ENCODE measurements around the gene LENG9.

LENG9 gene

GRCh38 chr19:54436031-54436523 lies 27.5 kb downstream of the LENG9 start:
- no peak for DNase-seq

- no peak for DNase-seq
Observed at GRCh38 chr19:54435551-54436016, 28.0 kb downstream of the LENG9 start.

- DNase-seq: no peak
Observed at GRCh38 chr19:54434873-54435214, 28.7 kb downstream of the LENG9 start.

- DNase-seq: no peak
Observed at GRCh38 chr19:54434112-54434872, 29.3 kb downstream of the LENG9 start.

- DNase-seq: no peak
Observed at GRCh38 chr19:54433697-54434096, 29.9 kb downstream of the LENG9 start.

GRCh38 chr19:54432144-54432738 lies 31.3 kb downstream of the LENG9 start:
- DNase-seq: no peak

GRCh38 chr19:54431255-54431838 lies 32.2 kb downstream of the LENG9 start:
- DNase-seq: no peak

GRCh38 chr19:54430306-54431254 lies 33.0 kb downstream of the LENG9 start:
- no peak for DNase-seq

GRCh38 chr19:54429545-54430227 lies 33.9 kb downstream of the LENG9 start:
- no peak for DNase-seq

- DNase-seq: no peak
Observed at GRCh38 chr19:54429176-54429495, 34.4 kb downstream of the LENG9 start.

GRCh38 chr19:54428323-54429175 lies 35.0 kb downstream of the LENG9 start:
- no peak for DNase-seq

GRCh38 chr19:54427586-54427985 lies 36.0 kb downstream of the LENG9 start:
- no peak for DNase-seq

- DNase-seq: no peak
Observed at GRCh38 chr19:54426291-54426931, 37.2 kb downstream of the LENG9 start.

- DNase-seq: no peak
Observed at GRCh38 chr19:54425382-54425723, 38.2 kb downstream of the LENG9 start.

- no peak for DNase-seq
Observed at GRCh38 chr19:54424660-54425381, 38.8 kb downstream of the LENG9 start.

- no peak for DNase-seq
Observed at GRCh38 chr19:54424201-54424600, 39.4 kb downstream of the LENG9 start.

GRCh38 chr19:54422136-54422535 lies 41.4 kb downstream of the LENG9 start:
- no peak for DNase-seq

- no peak for DNase-seq
Observed at GRCh38 chr19:54421521-54421920, 42.1 kb downstream of the LENG9 start.

GRCh38 chr19:54421169-54421516 lies 42.4 kb downstream of the LENG9 start:
- no peak for DNase-seq

GRCh38 chr19:54420383-54421168 lies 43.0 kb downstream of the LENG9 start:
- no peak for DNase-seq
